CD8-positive, alpha-beta memory T cell (primary cell): ENCODE measurements around the gene GCNT2. TPM values are rescaled to one million over a fixed set of nuclear protein-coding genes. Genes with fewer than 3 reads are reported as not detected.
"Not testable (repeated sequence)": the region's sequence is repeated elsewhere in the genome, so short reads cannot be mapped to it uniquely, and the experiment has no call there.

ENCODE experiments used
- CTCF ChIA-PET: fragments of 350-600 bp; sonication (Branson Sonifier 250); formaldehyde crosslinking; loops from one replicate; lab custom pipeline; 2021; ENCODE audit warnings: antibody characterized with exemption; lab: Charles Lee
- POLR2A ChIA-PET: fragments of 350-600 bp; sonication (Branson Sonifier 250); formaldehyde crosslinking; loops from one replicate; lab custom pipeline; 2021; ENCODE audit warnings: antibody characterized with exemption; lab: Charles Lee
- DNase-seq, 5 donors: peaks; one replicate each; pipeline versions ENCODE4 v3.0.0 to v3.0.0-alpha.2; 2020 to 2022; ENCODE audit warnings: mixed read lengths in 1 of 5
- H3K27ac ChIP-seq: one replicate; pipeline ENCODE4 v1.7.0; 2013; ENCODE audit warnings: low read depth, mild to moderate bottlenecking, low read length, moderate library complexity
- H3K27me3 ChIP-seq: 2 replicates; pipeline ENCODE4 v1.7.0; 2013; ENCODE audit warnings: low read length, mild to moderate bottlenecking; ENCODE audit not compliant: insufficient read depth, poor library complexity, severe bottlenecking
- H3K36me3 ChIP-seq: 2 replicates; pipeline ENCODE4 v1.7.0; 2013; ENCODE audit warnings: mild to moderate bottlenecking, low read length, moderate library complexity; ENCODE audit not compliant: insufficient read depth
- H3K4me1 ChIP-seq: 2 replicates; pipeline ENCODE4 v1.7.0; 2013; ENCODE audit warnings: mild to moderate bottlenecking, low read length, moderate library complexity; ENCODE audit not compliant: insufficient read depth
- H3K4me3 ChIP-seq: 2 replicates; pipeline ENCODE4 v1.7.0; 2013; ENCODE audit warnings: mild to moderate bottlenecking, low read length
- H3K9me3 ChIP-seq: 2 replicates; pipeline ENCODE4 v1.7.0; 2013; ENCODE audit warnings: mild to moderate bottlenecking, low read length
- H3K27ac Mint-ChIP-seq, 8 donors: one replicate each; pipeline ENCODE4 v1.8.0; 2020 to 2021; ENCODE audit warnings: mixed read lengths in 8 of 8, mild to moderate bottlenecking in 6 of 8, inconsistent platforms in 3 of 8, moderate library complexity in 3 of 8
- H3K27me3 Mint-ChIP-seq, 2 donors: one replicate each; pipeline ENCODE4 v1.8.0; 2020 to 2021; ENCODE audit warnings: mixed read lengths in 2 of 2, mild to moderate bottlenecking in 1 of 2, moderate library complexity in 1 of 2
- H3K36me3 Mint-ChIP-seq, 3 donors: one replicate each; pipeline ENCODE4 v1.8.0; 2020 to 2021; ENCODE audit warnings: mixed read lengths in 3 of 3, inconsistent platforms in 1 of 3, mild to moderate bottlenecking in 1 of 3
- H3K4me1 Mint-ChIP-seq, 3 donors: one replicate each; pipeline ENCODE4 v1.8.0; 2020 to 2021; ENCODE audit warnings: mixed read lengths in 3 of 3, inconsistent platforms in 1 of 3, mild to moderate bottlenecking in 1 of 3
- H3K4me3 Mint-ChIP-seq, 7 donors: one replicate each; pipeline ENCODE4 v1.8.0; 2020 to 2021; ENCODE audit warnings: mixed read lengths in 7 of 7, mild to moderate bottlenecking in 6 of 7, moderate library complexity in 4 of 7, inconsistent platforms in 2 of 7
- H3K9me3 Mint-ChIP-seq, 5 donors: one replicate each; pipeline ENCODE4 v1.8.0; 2020 to 2022; ENCODE audit warnings: mixed read lengths in 5 of 5, mild to moderate bottlenecking in 3 of 5, moderate library complexity in 2 of 5, inconsistent platforms in 1 of 5
- polyA plus RNA-seq: library from polyadenylated mRNA; unstranded; fragments of 300-500 nt; fragmentation: Illumina TruSeq; gene quantifications from one replicate; pipeline ENCODE4 v1.2.3, GENCODE V29; 2021
- total RNA-seq, 2 experiments: library from RNA; stranded (reverse); gene quantifications; one replicate each; pipeline ENCODE4 v1.2.3, GENCODE V29; 2021

Gene GCNT2
- total and polyA plus RNA-seq, 3 experiments from 2014 or later: 1.3 to 1.4 (median 1.4) TPM

- Mint-ChIP-seq H3K4me1 (peaks cover 42 to 69% (median 63%) of the 10 kb centered on the region in 3 donors), H3K4me3 (peak overlapping the region; percentile 88 to 98 (median 93)), H3K36me3 (peaks cover 0 to 14% (median 0%) of the 10 kb centered on the region in 3 donors), H3K27ac (peak overlapping the region in 7 of 8 donors; percentile 31 to 90 (median 78))
- POLR2A ChIA-PET, H3K9me3 ChIP-seq, H3K9me3 Mint-ChIP-seq, CTCF ChIA-PET, H3K27me3 Mint-ChIP-seq, DNase-seq, H3K27ac ChIP-seq, H3K36me3 ChIP-seq, H3K27me3 ChIP-seq: not testable (repeated sequence)
- peak overlapping the region; percentile 66 for H3K4me3 ChIP-seq
- peaks cover 11% of the 10 kb centered on the region for H3K4me1 ChIP-seq
Observed at GRCh38 chr6:10529828-10530374, 8.8 kb downstream of the GCNT2 start.

DNA sequence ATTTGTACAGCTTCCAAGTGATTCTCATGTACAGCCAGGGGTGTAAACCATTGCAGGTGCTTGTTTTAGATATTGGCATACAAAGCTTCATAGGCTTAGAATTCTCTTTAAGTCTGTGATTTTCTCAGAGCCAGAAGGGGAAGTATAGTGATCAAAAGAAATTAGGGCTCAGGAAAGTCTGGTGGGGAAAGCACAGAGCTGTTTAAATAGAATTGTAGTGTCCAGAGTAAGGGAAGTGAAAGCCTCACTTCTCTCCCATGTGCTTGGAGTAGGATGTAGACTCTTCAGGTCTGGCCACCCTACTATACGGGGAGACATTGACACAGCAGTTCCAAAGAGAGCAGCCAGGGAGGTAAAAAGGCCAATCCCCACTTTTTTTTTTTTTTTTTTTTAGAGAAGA, 10.4 kb downstream of the GCNT2 start:
- peak overlapping the region in 2 of 8 donors; percentile 4 to 22 for H3K27ac Mint-ChIP-seq
- no peaks in the 10 kb centered on the region for H3K9me3 Mint-ChIP-seq
- Histone ChIP-seq H3K9me3 (no peaks in the 10 kb centered on the region), H3K27me3 (no peaks in the 10 kb centered on the region), H3K4me3 (no peak overlapping the region), H3K27ac (no peak overlapping the region), H3K4me1 (peaks cover 11% of the 10 kb centered on the region), H3K36me3 (no peaks in the 10 kb centered on the region)
- H3K4me1 Mint-ChIP-seq: peaks cover 50 to 81% (median 76%) of the 10 kb centered on the region in 3 donors
- peak overlapping the region; percentile 66 to 88 (median 76) for H3K4me3 Mint-ChIP-seq
- POLR2A ChIA-PET: interaction anchor here (0.6 kb wide), 1 partner anchor 168 kb away, joined by 4 read pairs; no protein-coding TSS in a partner anchor
- CTCF ChIA-PET: no interaction called here
- peaks cover 3 to 16% (median 5%) of the 10 kb centered on the region in 3 donors for H3K36me3 Mint-ChIP-seq
- H3K27me3 Mint-ChIP-seq: no peaks in the 10 kb centered on the region
- no peak for DNase-seq

- no peaks in the 10 kb centered on the region for H3K36me3 ChIP-seq
- no peak overlapping the region for H3K4me3 ChIP-seq
- peaks cover 50 to 81% (median 76%) of the 10 kb centered on the region in 3 donors for H3K4me1 Mint-ChIP-seq
- no peak overlapping the region for H3K27ac ChIP-seq
- ChIA-PET CTCF (no interaction called here), POLR2A (interaction anchor here (0.6 kb wide), 1 partner anchor 168 kb away, joined by 4 read pairs; no protein-coding TSS in a partner anchor)
- H3K4me1 ChIP-seq: peaks cover 11% of the 10 kb centered on the region
- H3K27ac Mint-ChIP-seq: peak overlapping the region in 3 of 8 donors; percentile 4 to 24 (median 14)
- H3K9me3 Mint-ChIP-seq: no peaks in the 10 kb centered on the region
- no peaks in the 10 kb centered on the region for H3K27me3 Mint-ChIP-seq
- H3K9me3 ChIP-seq: no peaks in the 10 kb centered on the region
- peak overlapping the region; percentile 66 to 88 (median 76) for H3K4me3 Mint-ChIP-seq
- H3K36me3 Mint-ChIP-seq: peaks cover 3 to 16% (median 5%) of the 10 kb centered on the region in 3 donors
- H3K27me3 ChIP-seq: no peaks in the 10 kb centered on the region
- no peak for DNase-seq
Observed at GRCh38 chr6:10531942-10532341, 10.8 kb downstream of the GCNT2 start.

- CTCF ChIA-PET: no interaction called here
- Mint-ChIP-seq H3K27ac (peak overlapping the region in 2 of 8 donors; percentile 24 to 47), H3K4me1 (peaks cover 52 to 80% (median 78%) of the 10 kb centered on the region in 3 donors), H3K4me3 (peak overlapping the region; percentile 66 to 79 (median 74)), H3K36me3 (peaks cover 5 to 16% (median 5%) of the 10 kb centered on the region in 3 donors), H3K27me3 (peaks cover 0 to 1% of the 10 kb centered on the region in 2 donors), H3K9me3 (no peaks in the 10 kb centered on the region)
- no peak for DNase-seq
- Histone ChIP-seq H3K4me1 (peaks cover 11% of the 10 kb centered on the region), H3K4me3 (no peak overlapping the region), H3K36me3 (no peaks in the 10 kb centered on the region), H3K9me3 (no peaks in the 10 kb centered on the region), H3K27ac (no peak overlapping the region), H3K27me3 (no peaks in the 10 kb centered on the region)
- POLR2A ChIA-PET: no interaction called here
Observed at GRCh38 chr6:10532392-10532791, 11.2 kb downstream of the GCNT2 start.

- ChIA-PET CTCF (no interaction called here), POLR2A (no interaction called here)
- Mint-ChIP-seq H3K27me3 (peaks cover 0 to 1% of the 10 kb centered on the region in 2 donors), H3K9me3 (no peaks in the 10 kb centered on the region), H3K4me1 (peaks cover 45 to 78% (median 73%) of the 10 kb centered on the region in 3 donors), H3K27ac (peak overlapping the region in 2 of 8 donors; percentile 17), H3K36me3 (peaks cover 6 to 10% (median 10%) of the 10 kb centered on the region in 3 donors), H3K4me3 (peak overlapping the region in 6 of 7 donors; percentile 20 to 61 (median 47))
- H3K27me3 ChIP-seq: no peaks in the 10 kb centered on the region
- H3K4me3 ChIP-seq: no peak overlapping the region
- H3K27ac ChIP-seq: no peak overlapping the region
- H3K4me1 ChIP-seq: peaks cover 11% of the 10 kb centered on the region
- H3K9me3 ChIP-seq: no peaks in the 10 kb centered on the region
- H3K36me3 ChIP-seq: no peaks in the 10 kb centered on the region
- no peak for DNase-seq
Observed at GRCh38 chr6:10534419-10534762, 13.2 kb downstream of the GCNT2 start.

GRCh38 chr6:10535193-10535592, 14.0 kb downstream of the GCNT2 start:
- no peak for DNase-seq
- H3K9me3 ChIP-seq: no peaks in the 10 kb centered on the region
- H3K27ac ChIP-seq: no peak overlapping the region
- peaks cover 0 to 3% (median 0%) of the 10 kb centered on the region in 5 donors for H3K9me3 Mint-ChIP-seq
- H3K27me3 Mint-ChIP-seq: peaks cover 0 to 5% of the 10 kb centered on the region in 2 donors
- ChIA-PET POLR2A (no interaction called here), CTCF (interaction anchor here (1.5 kb wide), 1 partner anchor 25 kb away, joined by 3 read pairs; no protein-coding TSS in a partner anchor)
- H3K4me3 ChIP-seq: no peak overlapping the region
- peaks cover 6 to 16% (median 11%) of the 10 kb centered on the region in 3 donors for H3K36me3 Mint-ChIP-seq
- H3K4me3 Mint-ChIP-seq: peak overlapping the region in 4 of 7 donors; percentile 6 to 65 (median 18)
- no peaks in the 10 kb centered on the region for H3K36me3 ChIP-seq
- no peak overlapping the region for H3K27ac Mint-ChIP-seq
- peaks cover 11% of the 10 kb centered on the region for H3K4me1 ChIP-seq
- peaks cover 39 to 75% (median 74%) of the 10 kb centered on the region in 3 donors for H3K4me1 Mint-ChIP-seq
- H3K27me3 ChIP-seq: no peaks in the 10 kb centered on the region

DNA sequence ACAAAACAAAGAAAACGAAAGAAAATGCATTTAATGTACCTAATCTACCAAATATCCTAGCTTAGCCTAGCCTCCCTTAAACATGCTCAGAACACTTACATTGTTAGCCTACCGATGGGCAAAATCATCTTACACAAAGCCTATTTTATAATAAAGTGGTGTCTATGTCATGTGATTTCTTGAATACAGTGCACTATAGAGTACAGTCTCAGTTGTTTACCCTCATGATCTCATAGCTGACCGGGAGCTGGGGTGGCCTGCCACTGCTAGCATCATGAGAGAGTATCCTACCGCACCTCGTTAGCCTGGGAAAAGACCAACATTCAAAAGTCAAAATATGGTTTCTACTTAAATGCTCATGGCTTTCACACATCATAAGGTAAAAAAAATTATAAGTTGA, 16.6 kb downstream of the GCNT2 start:
- no peaks in the 10 kb centered on the region for H3K9me3 ChIP-seq
- Mint-ChIP-seq H3K9me3 (peaks cover 0 to 5% (median 0%) of the 10 kb centered on the region in 5 donors), H3K4me3 (no peak overlapping the region), H3K4me1 (peaks cover 18 to 58% (median 53%) of the 10 kb centered on the region in 3 donors), H3K27me3 (peaks cover 0 to 5% of the 10 kb centered on the region in 2 donors), H3K36me3 (peaks cover 14 to 31% (median 14%) of the 10 kb centered on the region in 3 donors), H3K27ac (no peak overlapping the region)
- CTCF ChIA-PET: no interaction called here
- H3K36me3 ChIP-seq: no peaks in the 10 kb centered on the region
- no peak overlapping the region for H3K27ac ChIP-seq
- no peaks in the 10 kb centered on the region for H3K4me1 ChIP-seq
- H3K27me3 ChIP-seq: no peaks in the 10 kb centered on the region
- POLR2A ChIA-PET: no interaction called here
- DNase-seq: no peak
- H3K4me3 ChIP-seq: no peak overlapping the region

- H3K4me3 Mint-ChIP-seq: no peak overlapping the region
- H3K27ac ChIP-seq: no peak overlapping the region
- CTCF ChIA-PET: interaction anchor here (1.3 kb wide), 1 partner anchor 27 kb away, joined by 3 read pairs; no protein-coding TSS in a partner anchor
Observed at GRCh38 chr6:10540073-10540746, 19.1 kb downstream of the GCNT2 start.

More at GRCh38 chr6:10540073-10540746, 19.1 kb downstream of the GCNT2 start:
- H3K36me3 Mint-ChIP-seq: peaks cover 14 to 31% (median 14%) of the 10 kb centered on the region in 3 donors
- POLR2A ChIA-PET: no interaction called here
- peaks cover 0 to 5% (median 0%) of the 10 kb centered on the region in 5 donors for H3K9me3 Mint-ChIP-seq
- peaks cover 0 to 5% of the 10 kb centered on the region in 2 donors for H3K27me3 Mint-ChIP-seq
- Histone ChIP-seq H3K27me3 (no peaks in the 10 kb centered on the region), H3K4me3 (no peak overlapping the region), H3K36me3 (no peaks in the 10 kb centered on the region), H3K9me3 (no peaks in the 10 kb centered on the region), H3K4me1 (no peaks in the 10 kb centered on the region)
- DNase-seq: no peak
- peak overlapping the region in 1 of 8 donors; percentile 64 for H3K27ac Mint-ChIP-seq
- peaks cover 13 to 36% (median 35%) of the 10 kb centered on the region in 3 donors for H3K4me1 Mint-ChIP-seq
